PC-3 (cell line): ENCODE data around the gene EDC4.

Source experiments
- CTCF ChIP-seq: fragments of 300-600 bp; sonication (generic); conservative IDR thresholded peaks from 2 replicates; pipeline ENCODE4 v1.5.1; 2017; ENCODE audit warnings: antibody characterized with exemption, low read depth, mild to moderate bottlenecking, low read length
- EZH2 ChIP-seq: fragments of 300-600 bp; sonication (generic); IDR thresholded peaks from one replicate; pipeline ENCODE4 v1.6.1; 2017; ENCODE audit warnings: antibody characterized with exemption, mild to moderate bottlenecking, low read length; ENCODE audit not compliant: unreplicated experiment
- EZH2phosphoT487 ChIP-seq: fragments of 300-600 bp; sonication (generic); IDR thresholded peaks from 2 replicates; pipeline ENCODE4 v1.6.1; 2018; ENCODE audit warnings: mild to moderate bottlenecking, antibody characterized with exemption, low read length, borderline replicate concordance

- TF ChIP-seq EZH2 = no peak
- no peak for TF ChIP-seq CTCF
- no peak for TF ChIP-seq EZH2phosphoT487
Measured at GRCh38 chr16:67828651-67829050, 44.2 kb upstream of the EDC4 start.
